Hepatocyte (in vitro differentiated cells): ENCODE data around the gene GLI3. TPM values are rescaled to one million over a fixed set of nuclear protein-coding genes. Genes with fewer than 3 reads are reported as not detected.

Experiments used
- DNase-seq: peaks from one replicate; pipeline ENCODE4 v3.0.0-alpha.2; 2016; ENCODE audit warnings: low spot score
- H2AFZ ChIP-seq: fragments of 200-600 bp; sonication (generic); 2 replicates; pipeline ENCODE4 v1.6.0; 2016; ENCODE audit warnings: antibody characterized with exemption, mild to moderate bottlenecking
- H3K27ac ChIP-seq: fragments of 200-600 bp; sonication (generic); 2 replicates; pipeline ENCODE4 v1.5.1; 2016; ENCODE audit warnings: mild to moderate bottlenecking
- H3K27me3 ChIP-seq: fragments of 200-600 bp; sonication (generic); 2 replicates; pipeline ENCODE4 v1.6.1; 2016
- H3K36me3 ChIP-seq: fragments of 200-600 bp; sonication (generic); replicated peaks from 2 replicates; pipeline ENCODE4 v1.5.1; 2016; ENCODE audit warnings: low read depth; ENCODE audit not compliant: insufficient read depth
- H3K4me1 ChIP-seq: fragments of 200-600 bp; sonication (generic); 2 replicates; pipeline ENCODE4 v1.5.1; 2016; ENCODE audit warnings: mild to moderate bottlenecking, moderate library complexity; ENCODE audit not compliant: insufficient read depth
- H3K4me2 ChIP-seq: fragments of 200-600 bp; sonication (generic); 2 replicates; pipeline ENCODE4 v1.6.0; 2016
- H3K4me3 ChIP-seq: fragments of 200-600 bp; sonication (generic); 2 replicates; pipeline ENCODE4 v1.5.1; 2016; ENCODE audit warnings: mild to moderate bottlenecking
- H3K79me2 ChIP-seq: fragments of 200-600 bp; sonication (generic); 2 replicates; pipeline ENCODE4 v1.6.0; 2017; ENCODE audit warnings: mild to moderate bottlenecking
- H3K9me2 ChIP-seq: fragments of 200-600 bp; sonication (generic); replicated peaks from 2 replicates; pipeline ENCODE4 v1.6.0; 2017; ENCODE audit warnings: mild to moderate bottlenecking; ENCODE audit not compliant: insufficient read depth
- H3K9me3 ChIP-seq: fragments of 200-600 bp; sonication (generic); 2 replicates; pipeline ENCODE4 v1.5.1; 2016; ENCODE audit warnings: low read depth, mild to moderate bottlenecking
- H4K20me1 ChIP-seq: fragments of 200-600 bp; sonication (generic); 2 replicates; pipeline ENCODE4 v1.6.0; 2016; ENCODE audit warnings: mild to moderate bottlenecking; ENCODE audit not compliant: insufficient read depth, poor library complexity, severe bottlenecking
- EZH2 ChIP-seq: fragments of 200-600 bp; sonication (generic); IDR thresholded peaks from 2 replicates; pipeline ENCODE4 v1.6.1; 2016; ENCODE audit warnings: antibody characterized with exemption, mild to moderate bottlenecking, borderline replicate concordance
- EZH2phosphoT487 ChIP-seq: fragments of 200-600 bp; sonication (generic); IDR thresholded peaks from one replicate; pipeline ENCODE4 v1.6.1; 2018; ENCODE audit warnings: antibody characterized with exemption, mild to moderate bottlenecking, low read depth, moderate library complexity; ENCODE audit not compliant: unreplicated experiment, severe bottlenecking
- WGBS: methylation state at CpG from one replicate; pipeline ENCODE4 v1.1.6; 2016; ENCODE audit warnings: low lambda C conversion rate; ENCODE audit errors: missing lambda C conversion rate; 5-methylcytosine and 5-hydroxymethylcytosine counted together
- polyA plus RNA-seq: library from polyadenylated mRNA; unstranded; fragments of >200 nt; fragmentation: Nextera tagmentation; extraction: Ambion mirVana; gene quantifications from 2 replicates; pipeline ENCODE4 v1.2.1, GENCODE V29; 2016
- total RNA-seq: library from RNA; depleted of rRNA; stranded (reverse); fragments of >200 nt; gene quantifications from 2 replicates; pipeline ENCODE4 v1.2.3, GENCODE V29; 2014
- TF ChIP-seq, protein P1 (sequence below): fragments of 200-600 bp; sonication (generic); IDR thresholded peaks from 2 replicates; pipeline ENCODE4 v1.5.1; 2016; ENCODE audit warnings: antibody characterized with exemption, mild to moderate bottlenecking; ENCODE audit not compliant: poor library complexity

The GLI3 gene
- total and polyA plus RNA-seq, 2 experiments from 2014 or later = 5.5 to 20.0 TPM

DNA sequence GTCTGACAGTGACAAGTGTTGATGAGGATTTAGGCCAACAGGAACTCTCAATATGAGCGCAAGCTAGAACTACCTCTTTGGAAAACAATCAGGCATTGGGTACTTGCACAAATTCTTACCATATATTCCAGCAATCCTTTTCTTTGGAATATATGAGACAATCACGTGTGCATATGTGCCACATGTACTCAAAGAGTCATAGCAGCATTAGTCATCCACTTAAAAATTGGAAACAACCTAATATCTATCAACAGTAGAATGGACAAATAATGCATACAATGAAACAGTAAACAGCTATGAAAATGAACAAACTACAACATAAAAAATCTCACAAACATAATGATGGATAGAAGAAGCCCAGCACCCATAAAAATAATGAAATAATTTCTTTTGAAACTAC lies 179.7 kb downstream of the GLI3 start:
- Histone ChIP-seq H3K9me3 (no peaks in the 10 kb centered on the region), H3K9me2 (no peaks in the 10 kb centered on the region), H4K20me1 (no peaks in the 10 kb centered on the region), H3K4me3 (no peak overlapping the region), H3K4me2 (no peak overlapping the region), H3K79me2 (peaks cover 3% of the 10 kb centered on the region), H2AFZ (no peak overlapping the region), H3K27ac (no peak overlapping the region), H3K4me1 (no peaks in the 10 kb centered on the region), H3K36me3 (no peaks in the 10 kb centered on the region), H3K27me3 (no peaks in the 10 kb centered on the region)
- 98% methylated on average over 2 of the region's 2 CpGs for WGBS
- DNase-seq = no peak
- TF ChIP-seq, protein P1, sequence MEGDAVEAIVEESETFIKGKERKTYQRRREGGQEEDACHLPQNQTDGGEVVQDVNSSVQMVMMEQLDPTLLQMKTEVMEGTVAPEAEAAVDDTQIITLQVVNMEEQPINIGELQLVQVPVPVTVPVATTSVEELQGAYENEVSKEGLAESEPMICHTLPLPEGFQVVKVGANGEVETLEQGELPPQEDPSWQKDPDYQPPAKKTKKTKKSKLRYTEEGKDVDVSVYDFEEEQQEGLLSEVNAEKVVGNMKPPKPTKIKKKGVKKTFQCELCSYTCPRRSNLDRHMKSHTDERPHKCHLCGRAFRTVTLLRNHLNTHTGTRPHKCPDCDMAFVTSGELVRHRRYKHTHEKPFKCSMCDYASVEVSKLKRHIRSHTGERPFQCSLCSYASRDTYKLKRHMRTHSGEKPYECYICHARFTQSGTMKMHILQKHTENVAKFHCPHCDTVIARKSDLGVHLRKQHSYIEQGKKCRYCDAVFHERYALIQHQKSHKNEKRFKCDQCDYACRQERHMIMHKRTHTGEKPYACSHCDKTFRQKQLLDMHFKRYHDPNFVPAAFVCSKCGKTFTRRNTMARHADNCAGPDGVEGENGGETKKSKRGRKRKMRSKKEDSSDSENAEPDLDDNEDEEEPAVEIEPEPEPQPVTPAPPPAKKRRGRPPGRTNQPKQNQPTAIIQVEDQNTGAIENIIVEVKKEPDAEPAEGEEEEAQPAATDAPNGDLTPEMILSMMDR = no peak
- TF ChIP-seq EZH2phosphoT487 = no peak
- TF ChIP-seq EZH2 = no peak

DNA sequence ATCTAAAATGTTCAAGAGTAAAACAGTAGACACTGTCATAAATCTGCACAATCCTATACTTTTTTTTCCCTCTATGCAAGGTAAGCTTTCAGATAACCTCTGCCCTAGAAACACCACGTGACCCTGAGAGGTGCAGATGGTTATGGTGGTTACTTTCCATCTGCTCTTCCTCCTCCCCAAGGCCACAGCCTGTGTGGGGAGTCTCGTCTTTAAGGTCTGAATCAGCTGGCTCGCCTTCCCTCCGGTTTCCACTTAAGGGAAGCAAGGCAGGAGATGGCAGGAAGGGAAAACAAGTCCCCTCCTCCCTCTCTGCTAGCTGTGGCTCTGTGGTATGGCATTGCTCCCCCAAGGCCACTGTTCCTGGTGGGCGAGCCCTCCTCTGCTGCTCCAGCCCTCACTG lies 181.8 kb downstream of the GLI3 start:
- 91% methylated on average over 5 of the region's 5 CpGs for WGBS
- DNase-seq = no peak
- no peaks in the 10 kb centered on the region for H3K27me3 ChIP-seq
- H2AFZ ChIP-seq = no peak overlapping the region
- no peaks in the 10 kb centered on the region for H4K20me1 ChIP-seq
- TF ChIP-seq, protein P1 = no peak
- TF ChIP-seq EZH2phosphoT487 = no peak
- H3K4me1 ChIP-seq = no peaks in the 10 kb centered on the region
- no peak overlapping the region for H3K27ac ChIP-seq
- H3K4me3 ChIP-seq = no peak overlapping the region
- H3K36me3 ChIP-seq = no peaks in the 10 kb centered on the region
- H3K9me3 ChIP-seq = no peaks in the 10 kb centered on the region
- no peaks in the 10 kb centered on the region for H3K9me2 ChIP-seq
- no peak overlapping the region for H3K4me2 ChIP-seq
- peaks cover 3% of the 10 kb centered on the region for H3K79me2 ChIP-seq

DNA sequence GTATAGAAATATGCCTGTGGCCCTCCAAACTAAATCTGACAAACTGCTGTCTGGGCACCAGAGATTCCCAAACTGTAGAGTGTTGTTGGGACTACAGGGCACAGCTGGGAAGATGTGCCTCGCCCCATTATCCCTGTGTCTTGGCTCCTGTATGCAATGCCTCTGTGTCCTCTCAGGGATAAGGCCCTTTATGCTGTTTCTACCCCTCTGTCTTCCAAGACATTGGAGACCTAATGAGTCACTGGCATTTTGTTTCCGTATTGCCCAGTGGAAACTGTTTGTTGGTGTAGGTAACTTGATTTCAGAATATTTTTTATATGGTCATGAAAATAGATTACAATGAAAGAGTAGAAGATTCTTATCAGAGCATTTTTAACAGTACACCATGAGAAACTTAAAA lies 183.2 kb downstream of the GLI3 start:
- no peak for DNase-seq
- Histone ChIP-seq H3K4me2 (no peak overlapping the region), H3K9me2 (no peaks in the 10 kb centered on the region), H2AFZ (no peak overlapping the region), H3K27ac (no peak overlapping the region), H3K36me3 (no peaks in the 10 kb centered on the region), H3K27me3 (no peaks in the 10 kb centered on the region), H3K9me3 (no peaks in the 10 kb centered on the region), H3K4me3 (no peak overlapping the region), H3K4me1 (no peaks in the 10 kb centered on the region), H4K20me1 (no peaks in the 10 kb centered on the region), H3K79me2 (peaks cover 3% of the 10 kb centered on the region)
- no peak for TF ChIP-seq EZH2
- TF ChIP-seq, protein P1 = no peak
- TF ChIP-seq EZH2phosphoT487 = no peak
- WGBS = 88% methylated on average over 2 of the region's 2 CpGs

DNA sequence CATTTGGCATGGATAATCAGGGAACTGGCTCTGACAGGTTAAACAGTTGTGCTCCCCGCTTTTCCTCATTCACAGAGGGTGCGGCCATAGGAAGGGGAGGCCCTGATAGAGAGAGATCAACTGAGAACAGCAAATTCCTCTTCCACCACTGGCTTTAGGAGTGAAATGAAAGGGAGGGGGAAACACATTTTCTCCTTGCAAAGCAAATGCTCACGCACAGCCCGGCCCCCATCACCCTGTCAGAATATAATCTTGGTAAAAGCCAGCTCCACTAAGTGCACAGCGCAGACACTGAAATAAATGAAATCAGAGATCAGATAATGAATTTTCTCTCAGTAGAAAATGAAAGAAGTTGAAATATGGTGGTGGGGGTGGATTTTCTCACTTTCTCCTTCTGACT lies 187.2 kb downstream of the GLI3 start:
- no peaks in the 10 kb centered on the region for H3K36me3 ChIP-seq
- H3K4me2 ChIP-seq = no peak overlapping the region
- DNase-seq = no peak
- H3K9me3 ChIP-seq = no peaks in the 10 kb centered on the region
- H3K27ac ChIP-seq = no peak overlapping the region
- H3K79me2 ChIP-seq = no peaks in the 10 kb centered on the region
- no peaks in the 10 kb centered on the region for H3K9me2 ChIP-seq
- no peak overlapping the region for H3K4me3 ChIP-seq
- no peaks in the 10 kb centered on the region for H3K4me1 ChIP-seq
- H3K27me3 ChIP-seq = no peaks in the 10 kb centered on the region
- WGBS = 68% methylated on average over 5 of the region's 5 CpGs
- no peaks in the 10 kb centered on the region for H4K20me1 ChIP-seq
- TF ChIP-seq, protein P1 = no peak
- TF ChIP-seq EZH2 (no peak), EZH2phosphoT487 (no peak)
- no peak overlapping the region for H2AFZ ChIP-seq
